ENCODE measurements around the gene IGLL5.

DNA sequence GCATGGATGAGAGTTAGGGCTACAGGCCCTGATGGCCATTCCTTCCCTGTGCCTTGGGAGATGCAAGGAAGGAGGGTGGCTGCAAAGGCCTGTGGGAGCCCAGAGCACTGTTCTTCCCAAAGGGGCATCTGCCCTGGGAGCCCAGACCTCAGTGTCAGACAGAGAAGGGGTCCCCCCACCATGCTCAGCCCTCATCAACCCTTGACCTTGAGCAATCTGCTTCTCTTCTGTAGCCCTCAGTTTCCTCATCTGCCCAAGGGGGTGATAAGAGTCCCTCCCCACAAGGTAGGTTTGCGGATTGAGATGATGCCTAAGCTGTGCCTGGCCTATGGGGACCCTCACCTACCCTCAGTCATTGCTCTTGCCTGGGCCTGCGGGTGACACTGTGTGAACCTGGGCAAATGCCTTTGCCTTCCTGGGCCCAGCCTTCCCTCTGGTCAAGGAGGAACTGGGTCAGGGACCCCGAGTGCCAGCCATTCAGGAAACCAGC is 47.5 kb downstream of the IGLL5 start:
- no peak for TF ChIP-seq POLR2A (IDR thresholded peaks at IDR 0.05)
- TF ChIP-seq, protein P1, sequence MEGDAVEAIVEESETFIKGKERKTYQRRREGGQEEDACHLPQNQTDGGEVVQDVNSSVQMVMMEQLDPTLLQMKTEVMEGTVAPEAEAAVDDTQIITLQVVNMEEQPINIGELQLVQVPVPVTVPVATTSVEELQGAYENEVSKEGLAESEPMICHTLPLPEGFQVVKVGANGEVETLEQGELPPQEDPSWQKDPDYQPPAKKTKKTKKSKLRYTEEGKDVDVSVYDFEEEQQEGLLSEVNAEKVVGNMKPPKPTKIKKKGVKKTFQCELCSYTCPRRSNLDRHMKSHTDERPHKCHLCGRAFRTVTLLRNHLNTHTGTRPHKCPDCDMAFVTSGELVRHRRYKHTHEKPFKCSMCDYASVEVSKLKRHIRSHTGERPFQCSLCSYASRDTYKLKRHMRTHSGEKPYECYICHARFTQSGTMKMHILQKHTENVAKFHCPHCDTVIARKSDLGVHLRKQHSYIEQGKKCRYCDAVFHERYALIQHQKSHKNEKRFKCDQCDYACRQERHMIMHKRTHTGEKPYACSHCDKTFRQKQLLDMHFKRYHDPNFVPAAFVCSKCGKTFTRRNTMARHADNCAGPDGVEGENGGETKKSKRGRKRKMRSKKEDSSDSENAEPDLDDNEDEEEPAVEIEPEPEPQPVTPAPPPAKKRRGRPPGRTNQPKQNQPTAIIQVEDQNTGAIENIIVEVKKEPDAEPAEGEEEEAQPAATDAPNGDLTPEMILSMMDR (IDR thresholded peaks at IDR 0.05), result no peak

All from thyroid gland (tissue), 4 donors.